ENCODE results near the gene ZNF775.
A peak's percentile ranks its signal among the peaks of the same experiment; 100 is the strongest.
"Not testable (repeated sequence)": the region's sequence is repeated elsewhere in the genome, so short reads cannot be mapped to it uniquely, and the experiment has no call there.

Gene ZNF775

GRCh38 chr7:150383710-150384397 is 4.7 kb downstream of the ZNF775 start:
- peak; percentile 69 for DNase-seq

DNA sequence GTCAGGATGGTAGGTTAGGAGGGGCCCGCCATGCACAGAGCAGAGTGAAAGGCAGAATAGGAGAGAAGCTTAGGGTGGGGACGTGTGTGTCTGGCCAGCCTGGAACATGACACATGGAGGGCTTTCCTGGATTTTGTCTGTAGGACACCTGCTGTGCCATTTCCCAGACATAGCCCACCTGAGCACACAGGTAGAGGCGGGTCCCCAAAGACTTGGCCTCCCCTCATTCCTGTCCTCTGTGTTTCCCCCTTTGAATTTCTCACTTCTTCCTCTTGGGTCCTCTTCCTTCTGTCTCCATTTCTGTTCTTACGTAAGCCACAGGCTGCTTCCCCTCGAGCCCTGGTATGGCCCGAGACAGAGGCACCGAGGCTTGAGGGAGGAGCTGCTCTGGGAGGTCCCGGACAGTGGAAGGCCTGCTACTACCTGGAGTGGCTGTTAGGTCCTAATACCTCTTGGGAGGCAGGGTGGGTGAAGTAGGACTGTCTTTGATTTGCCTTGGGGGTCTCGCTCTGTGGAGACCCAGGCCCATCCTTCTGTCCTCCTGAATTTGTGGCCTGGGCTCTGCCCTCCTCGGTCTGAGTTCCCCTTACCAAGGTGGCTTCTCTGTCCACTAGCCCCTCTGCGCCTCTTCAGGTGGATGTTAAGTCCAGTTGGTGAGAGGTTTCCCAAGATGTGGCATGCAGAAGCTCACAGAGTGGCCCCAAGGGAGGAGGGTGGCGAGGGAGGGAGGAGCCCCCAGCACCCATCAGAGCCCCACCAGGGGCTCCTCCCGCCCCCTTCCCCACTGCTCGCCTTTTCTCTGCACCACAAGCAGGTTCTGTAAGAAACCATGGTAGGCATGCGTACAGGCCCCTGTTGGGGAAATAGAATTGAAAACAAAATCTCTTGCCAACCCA is 5.5 kb downstream of the ZNF775 start:
- no peak for DNase-seq

DNA sequence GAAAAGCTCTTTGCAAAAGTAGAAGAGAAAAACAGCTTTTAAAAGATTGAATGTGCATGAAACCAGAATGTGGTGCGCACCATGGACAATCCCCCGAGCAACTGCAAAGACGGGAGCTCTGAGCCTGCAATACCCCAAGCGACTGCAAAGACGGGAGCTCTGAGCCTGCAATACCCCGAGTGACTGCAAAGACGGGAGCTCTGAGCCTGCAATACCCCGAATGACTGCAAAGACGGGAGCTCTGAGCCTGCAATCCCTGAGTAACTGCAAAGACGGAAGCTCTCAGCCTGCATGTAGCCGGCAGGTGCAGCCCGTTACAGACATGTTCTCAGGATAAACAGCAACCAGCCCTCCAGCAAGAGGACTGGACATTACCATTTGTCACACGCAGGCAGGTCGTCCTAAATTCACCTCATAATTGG is 6.2 kb downstream of the ZNF775 start:
- DNase-seq, result no peak

GRCh38 chr7:150385884-150386283 is 6.8 kb downstream of the ZNF775 start:
- DNase-seq, result not testable (repeated sequence)

DNA sequence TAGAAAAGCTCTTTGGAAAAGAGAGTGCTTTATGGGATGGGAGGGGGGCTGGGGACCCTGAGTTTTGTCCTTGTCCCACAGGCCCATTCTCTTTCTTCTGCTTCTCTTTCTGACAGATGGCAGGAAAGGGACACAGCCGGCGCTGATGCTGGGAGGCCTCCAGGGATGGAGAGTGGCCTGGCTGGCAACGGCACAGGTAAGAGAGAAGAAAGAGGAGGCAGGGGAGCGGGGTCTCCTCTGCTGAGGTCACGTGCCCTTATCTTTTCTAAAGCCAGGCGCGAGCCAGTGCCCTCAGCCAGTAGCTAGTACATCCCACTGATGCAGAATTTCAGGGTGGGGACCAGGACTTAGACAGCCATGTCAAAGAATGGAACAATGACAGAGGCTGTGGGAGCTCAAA is 9.2 kb downstream of the ZNF775 start:
- DNase-seq, result no peak

GRCh38 chr7:150388709-150389531 is 9.8 kb downstream of the ZNF775 start:
- no peak for DNase-seq

DNA sequence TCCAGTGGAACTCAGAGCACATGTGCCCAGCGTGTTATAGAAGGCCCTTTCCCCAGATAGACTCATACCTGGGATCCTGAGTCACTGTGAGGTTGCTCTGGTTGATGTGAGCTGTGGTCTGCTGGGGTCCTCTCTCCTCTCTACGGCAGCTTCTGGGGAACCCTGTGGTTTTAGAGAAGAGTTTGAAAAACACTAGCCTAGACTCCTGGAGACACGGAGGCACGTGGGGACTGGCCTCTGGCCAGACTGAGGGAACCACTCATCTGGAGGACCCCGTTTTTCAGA is 10.3 kb downstream of the ZNF775 start:
- no peak for DNase-seq

- DNase-seq, result no peak
These were observed 11.1 kb downstream of the ZNF775 start for GRCh38 chr7:150390205-150390604.

- no peak for DNase-seq
These were observed 14.2 kb downstream of the ZNF775 start for GRCh38 chr7:150393325-150393724.

DNA sequence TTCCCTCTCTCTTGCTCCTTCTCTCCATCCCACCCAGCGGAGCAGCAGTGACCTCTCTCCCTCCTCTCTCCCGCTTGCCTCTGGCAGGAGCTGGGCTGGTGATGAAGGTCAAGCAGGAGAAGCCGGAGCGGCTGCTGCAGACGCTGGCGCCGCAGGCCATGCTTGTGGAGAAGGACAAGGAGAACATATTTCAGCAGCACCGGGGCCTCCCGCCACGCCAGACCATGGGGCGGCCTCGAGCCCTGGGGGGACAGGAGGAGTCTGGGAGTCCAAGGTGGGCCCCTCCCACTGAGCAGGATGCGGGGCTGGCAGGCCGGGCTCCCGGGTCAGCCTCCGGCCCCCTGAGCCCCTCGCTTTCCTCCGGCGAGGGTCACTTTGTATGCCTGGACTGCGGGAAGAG is 17.3 kb downstream of the ZNF775 start:
- DNase-seq, result no peak

DNA sequence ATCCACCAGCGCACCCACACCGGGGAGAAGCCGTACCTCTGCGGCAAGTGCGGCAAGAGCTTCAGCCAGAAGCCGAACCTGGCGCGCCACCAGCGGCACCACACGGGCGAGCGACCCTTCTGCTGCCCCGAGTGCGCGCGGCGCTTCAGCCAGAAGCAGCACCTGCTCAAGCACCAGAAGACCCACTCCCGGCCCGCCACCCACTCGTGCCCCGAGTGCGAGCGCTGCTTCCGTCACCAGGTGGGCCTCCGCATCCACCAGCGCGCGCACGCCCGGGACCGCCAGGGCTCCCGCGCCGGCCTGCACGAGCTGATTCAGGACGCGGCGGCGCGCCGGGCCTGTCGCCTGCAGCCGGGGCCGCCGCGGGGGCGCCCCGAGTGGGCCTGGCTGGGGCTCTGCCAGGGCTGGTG is 17.7 kb downstream of the ZNF775 start:
- DNase-seq, result no peak

GRCh38 chr7:150397346-150398107 is 18.4 kb downstream of the ZNF775 start:
- DNase-seq, result no peak

- no peak for DNase-seq
These were observed 19.2 kb downstream of the ZNF775 start for GRCh38 chr7:150398108-150398964.

DNA sequence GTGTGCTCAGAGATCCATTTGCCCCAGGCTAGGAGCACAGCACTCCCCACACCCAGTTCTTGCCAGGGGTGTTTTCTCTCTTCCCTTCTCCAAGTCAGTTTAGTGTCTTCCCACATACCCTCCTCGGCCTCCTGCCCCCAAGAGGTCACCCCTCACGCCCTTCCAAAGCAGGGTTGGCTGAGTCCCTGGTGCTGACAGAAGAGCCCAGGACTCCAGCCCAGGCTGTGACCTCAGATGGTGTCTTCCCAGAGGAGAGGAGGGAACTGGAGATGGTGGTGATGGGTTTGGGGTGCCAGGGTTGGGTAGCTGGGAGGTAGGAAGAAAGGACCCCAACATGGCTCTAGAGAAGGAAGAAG is 19.8 kb downstream of the ZNF775 start:
- DNase-seq, result no peak

DNA sequence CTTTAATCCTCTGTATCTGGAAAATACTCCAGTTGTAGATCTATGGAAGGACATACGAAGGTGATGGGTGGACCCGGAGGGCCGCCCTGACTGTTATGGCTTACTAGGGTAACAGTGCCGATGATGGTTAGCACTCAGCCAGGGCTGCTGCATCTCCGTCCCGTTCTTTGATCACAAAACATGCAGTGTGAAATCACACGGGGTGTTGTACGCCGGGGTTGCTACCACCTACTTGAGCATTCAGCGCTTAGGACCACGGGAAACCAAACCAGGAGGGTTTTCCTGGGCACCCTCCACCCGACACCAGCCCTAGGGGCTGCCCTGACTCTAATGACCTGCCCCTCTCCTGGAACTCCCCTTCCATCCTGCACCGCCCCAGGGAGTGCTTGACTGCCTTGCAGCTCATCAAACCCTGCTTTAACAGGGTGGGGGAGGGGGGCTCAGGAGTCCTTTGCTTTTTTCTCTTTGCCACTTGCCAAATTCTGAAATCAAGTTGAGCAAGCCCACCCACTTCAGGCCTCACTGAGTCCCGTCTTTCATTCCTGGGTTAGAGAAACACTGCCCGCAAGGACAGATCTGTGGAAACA is 20.4 kb downstream of the ZNF775 start:
- no peak for DNase-seq

- DNase-seq, result no peak
These were observed 21.1 kb downstream of the ZNF775 start for GRCh38 chr7:150400008-150400787.

- DNase-seq, result no peak
These were observed 21.8 kb downstream of the ZNF775 start for GRCh38 chr7:150400788-150401423.

DNA sequence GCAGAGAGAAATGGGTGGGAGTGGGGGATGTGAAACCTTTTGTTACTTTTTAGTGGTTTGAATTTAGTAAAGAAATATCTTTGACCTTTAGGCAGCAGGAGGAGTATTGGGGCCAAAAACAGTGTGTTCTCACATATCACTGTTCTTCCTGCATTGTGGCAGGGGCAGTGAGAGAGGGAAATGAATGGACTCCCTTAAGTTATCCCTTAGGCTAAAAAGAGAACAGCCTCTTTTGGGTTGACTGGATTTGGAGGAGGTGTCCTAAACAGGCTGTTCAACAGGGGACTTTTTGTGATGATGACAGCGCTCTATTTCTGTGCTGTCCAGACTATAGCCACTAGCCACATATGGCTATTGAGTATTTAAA is 22.3 kb downstream of the ZNF775 start:
- no peak for DNase-seq

DNA sequence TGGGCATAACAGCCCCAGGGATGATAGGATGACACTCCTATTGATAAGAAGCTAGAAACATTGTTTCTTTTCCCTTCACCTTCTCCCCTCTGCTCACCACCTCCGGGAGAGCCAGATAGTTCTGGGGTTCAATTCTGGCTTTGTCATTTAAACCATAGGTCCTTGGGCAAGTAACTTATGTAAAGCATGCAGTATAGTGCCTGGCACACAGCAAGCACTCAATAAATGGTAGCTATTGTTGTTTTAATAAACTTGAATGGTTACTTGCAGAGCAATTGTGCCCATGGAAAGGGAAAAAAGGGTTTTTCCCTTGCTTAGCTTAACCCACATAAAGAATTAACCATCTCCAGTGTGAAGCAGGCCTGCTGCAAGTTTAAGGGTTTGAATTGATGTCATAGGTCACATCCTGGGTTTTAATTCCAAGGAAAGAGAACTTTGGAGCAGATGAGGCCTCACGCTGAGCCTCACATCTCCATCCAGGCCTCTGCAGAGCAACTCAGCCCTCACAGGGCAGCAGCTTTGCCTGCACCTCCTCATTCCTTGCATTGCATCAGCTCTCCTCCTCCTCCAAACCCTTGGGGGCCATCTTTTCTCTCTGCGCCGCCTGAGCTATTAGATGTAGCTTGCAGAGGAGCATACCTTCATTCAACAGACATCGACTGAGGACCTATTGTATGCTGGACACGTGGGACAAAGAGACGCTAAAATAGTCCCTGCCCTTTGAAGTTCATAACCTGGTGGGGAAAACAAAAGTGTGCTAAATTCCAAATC is 22.9 kb downstream of the ZNF775 start:
- no peak for DNase-seq
